Measurements from ENCODE around the gene MOG. TPM values are rescaled to one million over a fixed set of nuclear protein-coding genes. Genes with fewer than 3 reads are reported as not detected.
A peak's percentile ranks its signal among the peaks of the same experiment; 100 is the strongest.
"Not testable (repeated sequence)": the region's sequence is repeated elsewhere in the genome, so short reads cannot be mapped to it uniquely, and the experiment has no call there.

MOG gene
- total RNA-seq, 1 donor from 2014 or later = 14.7 TPM

GRCh38 chr6:29665942-29666825, 9.3 kb downstream of the MOG start:
- Histone ChIP-seq H3K27me3 (ENCODE audit: low read depth) (peaks cover 40% of the 10 kb centered on the region), H3K9me3 (replicated peaks) (no peaks in the 10 kb centered on the region), H3K4me1 (peaks cover 16% of the 10 kb centered on the region), H3K36me3 (no peaks in the 10 kb centered on the region), H3K27ac (replicated peaks) (peak overlapping the region; percentile 64), H3K4me3 (no peak overlapping the region)
- DNase-seq = no peak
- intact Hi-C loops (cut with micrococcal nuclease) = no loop called here
- no peak for TF ChIP-seq CTCF (IDR thresholded peaks at IDR 0.05; ENCODE audit: borderline replicate concordance)

- no peak for TF ChIP-seq CTCF (IDR thresholded peaks at IDR 0.05; ENCODE audit: borderline replicate concordance)
- no peak for DNase-seq
- no peaks in the 10 kb centered on the region for H3K36me3 ChIP-seq
- H3K4me3 ChIP-seq = no peak overlapping the region
- H3K27ac ChIP-seq (replicated peaks) = no peak overlapping the region
- no peaks in the 10 kb centered on the region for H3K9me3 ChIP-seq (replicated peaks)
- intact Hi-C loops (cut with micrococcal nuclease) = no loop called here
- H3K27me3 ChIP-seq (ENCODE audit: low read depth) = peaks cover 38% of the 10 kb centered on the region
- H3K4me1 ChIP-seq = peaks cover 16% of the 10 kb centered on the region
Measured at GRCh38 chr6:29666826-29667130, 9.9 kb downstream of the MOG start.

DNA sequence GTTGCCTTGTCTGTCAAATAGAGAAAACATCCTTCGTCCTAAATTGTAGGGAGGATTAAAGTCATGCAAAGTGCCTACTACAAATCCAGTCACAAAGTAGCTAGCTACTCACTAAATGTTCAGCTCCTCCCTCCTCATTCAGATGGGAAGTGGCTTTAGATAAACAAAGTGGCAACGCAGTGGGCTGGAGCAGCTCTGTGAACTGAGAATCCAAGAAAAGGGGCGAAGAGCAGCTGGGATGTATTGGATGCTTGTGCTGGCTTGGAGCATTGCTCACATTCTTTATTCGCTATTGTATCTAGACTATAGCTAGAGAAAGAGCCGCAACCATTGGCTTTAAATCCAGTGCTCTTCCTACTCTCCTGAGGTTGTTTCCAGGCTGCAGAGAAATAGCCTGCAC, 10.3 kb downstream of the MOG start:
- no peak for DNase-seq
- Histone ChIP-seq H3K9me3 (replicated peaks) (no peaks in the 10 kb centered on the region), H3K27ac (replicated peaks) (no peak overlapping the region), H3K4me1 (peaks cover 16% of the 10 kb centered on the region), H3K27me3 (ENCODE audit: low read depth) (peaks cover 35% of the 10 kb centered on the region), H3K36me3 (no peaks in the 10 kb centered on the region), H3K4me3 (no peak overlapping the region)
- intact Hi-C loops (cut with micrococcal nuclease) = no loop called here
- no peak for TF ChIP-seq CTCF (IDR thresholded peaks at IDR 0.05; ENCODE audit: borderline replicate concordance)

DNA sequence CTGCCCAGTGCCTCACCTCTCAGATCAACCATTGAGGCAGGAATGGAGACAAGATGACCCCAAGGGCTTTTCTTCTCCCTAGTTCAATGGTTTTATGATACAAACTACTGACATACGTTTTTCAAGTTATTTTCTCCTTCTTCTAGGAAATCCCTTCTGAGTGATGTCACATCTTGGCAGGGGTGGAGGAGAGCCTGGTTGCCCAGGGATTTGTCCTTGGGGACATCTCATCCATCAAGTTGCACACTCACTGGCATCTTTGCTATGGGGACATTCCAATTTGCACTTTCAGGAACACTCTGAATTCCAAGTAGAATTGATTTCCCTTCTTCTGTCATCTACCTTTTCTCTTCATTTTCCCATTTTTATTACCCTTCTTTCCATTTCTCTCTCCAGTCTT, 14.1 kb downstream of the MOG start:
- Histone ChIP-seq H3K4me3 (no peak overlapping the region), H3K27me3 (ENCODE audit: low read depth) (peaks cover 10% of the 10 kb centered on the region), H3K9me3 (replicated peaks) (no peaks in the 10 kb centered on the region), H3K27ac (replicated peaks) (no peak overlapping the region), H3K4me1 (peaks cover 12% of the 10 kb centered on the region), H3K36me3 (no peaks in the 10 kb centered on the region)
- DNase-seq = no peak
- TF ChIP-seq CTCF (IDR thresholded peaks at IDR 0.05; ENCODE audit: borderline replicate concordance) = no peak
- intact Hi-C loops (cut with micrococcal nuclease) = no loop called here

GRCh38 chr6:29672116-29672515, 15.2 kb downstream of the MOG start:
- H3K27me3 ChIP-seq (ENCODE audit: low read depth); H3K36me3 ChIP-seq; H3K4me3 ChIP-seq; intact Hi-C loops (cut with micrococcal nuclease); H3K4me1 ChIP-seq; H3K9me3 ChIP-seq (replicated peaks); DNase-seq; H3K27ac ChIP-seq (replicated peaks): not testable (repeated sequence)

GRCh38 chr6:29673161-29673560, 16.3 kb downstream of the MOG start:
- no peaks in the 10 kb centered on the region for H3K9me3 ChIP-seq (replicated peaks)
- no peak overlapping the region for H3K4me3 ChIP-seq
- no peak overlapping the region for H3K27ac ChIP-seq (replicated peaks)
- no peak for DNase-seq
- H3K36me3 ChIP-seq = no peaks in the 10 kb centered on the region
- TF ChIP-seq CTCF (IDR thresholded peaks at IDR 0.05; ENCODE audit: borderline replicate concordance) = no peak
- intact Hi-C loops (cut with micrococcal nuclease) = no loop called here
- no peaks in the 10 kb centered on the region for H3K4me1 ChIP-seq
- peaks cover 6% of the 10 kb centered on the region for H3K27me3 ChIP-seq (ENCODE audit: low read depth)

Data from left ventricle myocardium inferior (tissue), 1 donor.